ENCODE data around the gene DUSP1. TPM values are rescaled to one million over a fixed set of nuclear protein-coding genes. Genes with fewer than 3 reads are reported as not detected.

DUSP1 gene
- total RNA-seq, 4 donors from 2014 or later: 811 to 2,389 (median 1,820) TPM

DNA sequence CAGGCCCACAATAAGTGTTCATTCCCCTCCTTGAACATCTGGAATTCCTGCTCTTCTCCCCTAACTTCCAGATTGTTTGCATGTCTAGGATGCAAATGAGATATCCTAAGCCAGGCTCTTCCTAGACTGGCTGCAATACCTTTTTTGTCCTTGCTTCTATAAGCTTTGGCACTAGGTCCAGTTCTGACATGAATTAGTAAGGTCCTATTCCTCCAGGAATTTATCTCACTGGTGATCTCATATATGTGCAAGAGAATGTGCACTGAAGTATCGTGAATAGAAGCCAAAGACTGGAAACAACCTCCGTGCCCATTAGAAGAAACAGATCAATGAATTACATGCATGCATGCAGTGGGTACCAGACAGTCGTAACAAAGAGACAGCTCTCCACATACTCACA is 25.2 kb downstream of the DUSP1 start:
- no peak for DNase-seq (ENCODE audit: low spot score in 2 of 2)
- H3K4me3 ChIP-seq (ENCODE audit: low read depth, poor library complexity, severe bottlenecking): no peak overlapping the region
- 60 to 65% methylated on average over 3 of the region's 3 CpGs for WGBS, 2 donors
- TF ChIP-seq, protein P1, sequence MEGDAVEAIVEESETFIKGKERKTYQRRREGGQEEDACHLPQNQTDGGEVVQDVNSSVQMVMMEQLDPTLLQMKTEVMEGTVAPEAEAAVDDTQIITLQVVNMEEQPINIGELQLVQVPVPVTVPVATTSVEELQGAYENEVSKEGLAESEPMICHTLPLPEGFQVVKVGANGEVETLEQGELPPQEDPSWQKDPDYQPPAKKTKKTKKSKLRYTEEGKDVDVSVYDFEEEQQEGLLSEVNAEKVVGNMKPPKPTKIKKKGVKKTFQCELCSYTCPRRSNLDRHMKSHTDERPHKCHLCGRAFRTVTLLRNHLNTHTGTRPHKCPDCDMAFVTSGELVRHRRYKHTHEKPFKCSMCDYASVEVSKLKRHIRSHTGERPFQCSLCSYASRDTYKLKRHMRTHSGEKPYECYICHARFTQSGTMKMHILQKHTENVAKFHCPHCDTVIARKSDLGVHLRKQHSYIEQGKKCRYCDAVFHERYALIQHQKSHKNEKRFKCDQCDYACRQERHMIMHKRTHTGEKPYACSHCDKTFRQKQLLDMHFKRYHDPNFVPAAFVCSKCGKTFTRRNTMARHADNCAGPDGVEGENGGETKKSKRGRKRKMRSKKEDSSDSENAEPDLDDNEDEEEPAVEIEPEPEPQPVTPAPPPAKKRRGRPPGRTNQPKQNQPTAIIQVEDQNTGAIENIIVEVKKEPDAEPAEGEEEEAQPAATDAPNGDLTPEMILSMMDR (IDR thresholded peaks at IDR 0.05): no peak
- TF ChIP-seq POLR2A (IDR thresholded peaks at IDR 0.05): no peak
- intact Hi-C loops (cut with DNase I; ENCODE audit: low total_unique reads): no loop called here

DNA sequence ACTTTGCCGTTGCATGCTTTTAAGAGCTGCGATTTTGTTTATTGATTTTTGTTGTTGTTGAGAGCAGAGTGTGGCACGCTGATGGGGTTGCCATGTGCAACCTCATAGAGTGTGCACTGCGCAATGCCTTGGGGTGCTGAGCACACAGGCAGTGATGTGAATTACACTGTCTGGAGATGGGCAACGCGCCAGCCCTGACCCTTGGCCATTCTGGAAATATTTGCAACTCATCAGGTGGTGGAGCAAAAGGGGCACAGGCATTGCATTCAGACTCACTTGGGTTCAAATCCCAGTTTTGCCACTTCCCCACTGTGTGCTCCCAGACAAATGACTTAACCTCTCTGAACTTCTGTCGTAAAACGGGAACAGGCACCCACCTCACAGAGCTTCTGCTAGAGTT is 25.6 kb downstream of the DUSP1 start:
- TF ChIP-seq, protein P1 (IDR thresholded peaks at IDR 0.05): no peak
- TF ChIP-seq POLR2A (IDR thresholded peaks at IDR 0.05): no peak
- peak in 1 of 2 donors; percentile 83 for DNase-seq (ENCODE audit: low spot score in 2 of 2)
- intact Hi-C loops (cut with DNase I; ENCODE audit: low total_unique reads): no loop called here
- 92 to 94% methylated on average over 8 of the region's 8 CpGs for WGBS, 2 donors
- H3K4me3 ChIP-seq (ENCODE audit: low read depth, poor library complexity, severe bottlenecking): no peak overlapping the region

DNA sequence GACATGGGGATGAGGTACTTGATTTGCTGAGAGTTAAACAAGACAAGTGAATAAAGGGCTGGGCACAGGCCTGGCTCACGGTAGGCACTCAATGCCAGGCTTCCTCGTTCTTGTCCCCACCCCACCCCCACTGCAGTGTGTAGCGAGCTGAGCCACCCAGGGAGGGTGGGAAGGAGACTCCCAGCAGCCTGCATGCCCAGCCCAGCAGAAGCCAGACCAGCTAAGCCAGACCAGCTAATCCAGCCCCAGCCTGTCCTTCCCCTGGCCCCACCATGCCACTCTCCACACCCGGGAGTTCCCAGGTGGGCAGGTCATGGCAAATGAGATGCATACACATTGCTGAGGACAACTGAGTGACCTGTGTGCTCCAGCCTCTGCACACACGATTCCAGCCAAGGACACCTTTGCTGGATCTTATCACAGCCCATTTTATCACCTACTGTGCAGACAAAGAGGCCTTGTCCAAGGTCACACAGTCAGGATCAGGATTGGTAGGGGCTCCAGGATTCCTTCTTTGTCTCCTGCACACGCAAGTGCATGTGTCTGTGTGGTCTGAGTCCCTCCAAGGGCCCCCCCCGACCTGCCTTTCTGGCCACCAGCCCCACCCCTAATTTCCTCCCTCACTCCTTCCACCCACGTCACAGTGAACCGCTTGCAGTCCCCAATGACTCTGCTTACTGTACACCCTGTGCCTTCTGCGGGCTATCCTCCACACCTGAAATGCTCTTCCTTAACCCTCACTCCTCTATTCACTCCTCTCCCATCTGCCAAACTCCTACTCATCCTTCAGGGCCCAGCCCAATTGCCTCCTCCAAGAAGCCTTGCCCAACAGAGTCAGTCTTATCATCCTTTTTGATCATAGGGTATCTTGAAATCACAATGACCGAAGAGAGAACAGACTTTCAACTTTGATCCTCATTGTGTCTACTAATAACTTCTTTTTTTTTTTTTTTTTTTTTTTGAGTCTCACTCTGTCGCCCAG is 26.6 kb downstream of the DUSP1 start:
- intact Hi-C loops (cut with DNase I; ENCODE audit: low total_unique reads): no loop called here
- 50 to 53% methylated on average over 12 of the region's 12 CpGs for WGBS, 2 donors
- DNase-seq (ENCODE audit: low spot score in 2 of 2): peak in 1 of 2 donors; percentile 86
- TF ChIP-seq, protein P1 (IDR thresholded peaks at IDR 0.05): no peak
- TF ChIP-seq POLR2A (IDR thresholded peaks at IDR 0.05): no peak
- no peak overlapping the region for H3K4me3 ChIP-seq (ENCODE audit: low read depth, poor library complexity, severe bottlenecking)

DNA sequence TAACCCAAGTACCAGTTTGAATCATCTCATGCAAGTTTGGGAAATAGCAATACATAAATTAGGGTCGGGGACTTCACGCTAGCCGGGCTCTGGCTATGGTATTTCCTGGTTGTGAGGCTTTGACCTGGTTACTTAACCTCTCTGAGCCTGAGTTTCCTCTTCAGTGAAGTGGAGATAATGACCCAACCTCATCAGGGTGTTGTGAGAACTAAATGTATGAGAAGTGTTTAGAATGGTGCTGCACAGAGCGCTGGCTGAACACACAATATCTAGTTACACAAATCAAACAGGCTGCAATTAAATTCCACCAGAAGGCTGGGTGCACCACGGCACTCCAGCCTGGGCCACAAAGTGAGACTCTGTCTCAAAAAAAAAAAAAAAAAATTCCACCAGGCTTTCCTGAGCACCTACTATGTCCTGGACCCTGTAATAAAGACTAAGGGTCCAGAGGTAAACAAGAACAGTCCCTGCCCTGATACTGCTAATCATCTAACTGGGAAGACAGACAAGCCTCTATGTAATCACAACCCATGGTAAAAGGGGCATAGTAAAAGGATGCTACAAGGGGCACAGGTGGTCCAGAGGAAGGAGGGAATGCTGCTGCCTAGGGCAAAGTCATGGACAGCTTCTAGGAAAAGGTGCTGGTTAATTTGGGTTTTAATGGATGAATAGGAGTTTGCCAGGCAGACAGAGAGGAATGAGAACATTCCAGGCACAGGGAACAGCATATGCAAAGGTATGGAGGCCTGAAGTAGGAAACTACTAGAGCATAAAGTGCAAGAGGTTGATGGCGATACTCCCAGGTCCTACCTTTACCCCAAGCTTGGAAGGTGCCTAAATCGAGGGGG is 27.7 kb downstream of the DUSP1 start:
- WGBS, 2 donors: 77 to 89% methylated on average over 7 of the region's 7 CpGs
- no peak for DNase-seq (ENCODE audit: low spot score in 2 of 2)
- TF ChIP-seq, protein P1 (IDR thresholded peaks at IDR 0.05): no peak
- TF ChIP-seq POLR2A (IDR thresholded peaks at IDR 0.05): no peak

DNA sequence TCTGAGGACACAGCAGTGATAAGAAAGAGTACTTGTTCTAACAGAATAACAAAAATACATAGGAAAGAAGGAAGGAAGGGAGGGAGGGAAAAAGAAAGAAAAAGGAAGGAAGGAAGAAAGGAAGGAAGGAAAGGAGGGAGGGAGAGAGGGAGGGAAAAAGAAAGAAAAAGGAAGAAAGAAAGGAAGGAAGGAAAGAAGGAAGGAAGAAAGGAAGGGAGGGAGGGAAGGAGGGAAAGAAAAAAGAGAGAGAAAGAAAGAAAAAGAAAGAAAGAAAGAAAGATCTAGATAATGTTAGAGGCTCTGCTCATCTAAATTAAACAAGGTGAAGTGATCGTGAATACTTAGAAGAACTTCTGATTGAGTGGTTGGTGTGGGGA is 29.8 kb downstream of the DUSP1 start:
- H3K4me3 ChIP-seq (ENCODE audit: low read depth, poor library complexity, severe bottlenecking): no peak overlapping the region
- intact Hi-C loops (cut with DNase I; ENCODE audit: low total_unique reads): no loop called here
- TF ChIP-seq, protein P1 (IDR thresholded peaks at IDR 0.05): no peak
- no peak for TF ChIP-seq POLR2A (IDR thresholded peaks at IDR 0.05)
- 28 to 37% methylated on average over 1 of the region's 1 CpG for WGBS, 2 donors
- no peak for DNase-seq (ENCODE audit: low spot score in 2 of 2)

More for the DNA sequence above, 27.7 kb downstream of the DUSP1 start:
- intact Hi-C loops (cut with DNase I; ENCODE audit: low total_unique reads): no loop called here
- no peak overlapping the region for H3K4me3 ChIP-seq (ENCODE audit: low read depth, poor library complexity, severe bottlenecking)
